ACHN (cell line): ENCODE data around the gene TP63.
"Not testable (repeated sequence)": the region's sequence is repeated elsewhere in the genome, so short reads cannot be mapped to it uniquely, and the experiment has no call there.

Source experiments
- DNase-seq: peaks from one replicate; pipeline ENCODE4 v3.0.0-alpha.2; 2015
- in situ Hi-C: cut with HindIII; loops from 2 replicates; pipeline ENCODE4 v1.10.0; 2017; ENCODE audit warnings: low sequenced_read_pairs, low pct_ligation_motif_present, low pct_unique_long_range_greater_than_20kb

Gene TP63

GRCh38 chr3:189631373-189631408 lies at the start of gene TP63:
Gene TP63 (plus strand): TSS chr3:189631389. CDS start chr3:189631516, 127 bp downstream.
- DNase-seq = no peak

DNA sequence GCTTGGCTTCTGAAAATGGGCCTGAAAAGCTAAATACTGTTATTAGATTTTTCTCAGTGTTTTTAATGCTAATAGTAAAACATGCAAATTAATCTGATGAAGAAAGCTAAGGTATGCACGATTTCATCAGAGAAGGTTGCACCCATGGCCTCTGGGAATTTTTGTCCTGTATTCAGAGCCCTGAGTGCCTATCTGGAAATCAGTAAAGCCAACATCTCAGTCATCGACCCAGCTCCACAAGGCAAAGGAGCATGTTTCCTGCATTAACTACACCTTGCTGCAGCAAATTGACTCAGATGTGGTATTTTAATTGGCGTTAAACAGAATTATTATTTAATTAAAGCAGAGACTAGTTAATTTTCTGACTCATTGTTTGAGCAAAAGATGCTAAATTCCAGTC lies 49.0 kb upstream of the TP63 start:
- DNase-seq = no peak
- in situ Hi-C loops = no loop called here

More at GRCh38 chr3:189631373-189631408, at the start of gene TP63:
- in situ Hi-C loops = no loop called here

- in situ Hi-C loops = no loop called here
- no peak for DNase-seq
Observed at GRCh38 chr3:189584645-189585044, 46.5 kb upstream of the TP63 start.

DNA sequence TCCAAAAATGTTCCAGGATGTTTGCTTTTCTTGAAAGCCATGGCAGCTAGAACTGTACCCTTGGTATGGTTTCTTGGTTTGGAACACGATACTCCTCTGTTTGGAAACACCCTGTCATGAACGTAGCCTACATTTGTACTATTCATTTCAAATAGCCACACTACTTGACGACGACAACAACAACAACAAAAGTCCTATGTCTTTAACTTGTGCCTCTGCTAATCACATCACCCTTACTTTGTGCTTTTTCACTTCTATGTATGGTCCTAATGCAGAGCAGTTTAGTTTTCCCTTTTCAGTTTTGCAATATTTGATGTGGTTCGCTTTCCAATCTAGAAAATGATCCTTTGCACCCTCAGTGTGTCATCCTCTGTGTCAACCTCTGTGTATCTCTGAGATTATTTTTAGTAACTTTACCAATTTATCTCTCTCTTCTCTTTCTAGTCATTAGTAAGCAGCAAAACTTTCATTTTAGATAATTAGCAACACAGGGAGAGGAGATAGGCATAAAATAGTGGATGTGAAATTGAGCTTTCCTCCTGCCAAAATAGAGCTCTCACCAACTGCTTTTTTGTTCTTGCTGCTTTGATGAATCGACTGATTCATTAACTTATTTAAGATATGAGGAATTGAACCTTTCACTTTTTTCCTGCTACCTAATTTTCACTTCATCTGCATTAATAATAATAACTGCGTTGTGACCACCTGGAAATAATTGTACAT lies 44.1 kb upstream of the TP63 start:
- in situ Hi-C loops = no loop called here
- no peak for DNase-seq

DNA sequence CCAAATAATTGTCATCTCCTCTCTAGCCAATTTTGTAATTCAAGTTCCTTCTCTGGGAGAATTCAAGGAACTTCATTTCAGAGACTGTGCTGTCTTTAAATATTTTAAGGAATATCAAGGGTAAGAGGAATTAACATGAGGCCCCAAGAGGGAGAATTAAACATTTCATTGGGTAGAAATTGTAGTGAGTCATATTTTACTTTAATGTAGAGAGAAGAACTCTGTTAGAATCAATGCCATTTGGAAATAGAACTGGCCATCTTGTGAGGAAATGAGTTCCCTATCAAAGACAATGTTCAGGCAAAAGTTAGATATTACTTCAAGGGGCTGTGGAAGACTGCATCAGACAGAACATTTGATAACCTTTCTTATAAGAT lies 43.5 kb upstream of the TP63 start:
- in situ Hi-C loops = no loop called here

GRCh38 chr3:189588070-189588469 lies 43.1 kb upstream of the TP63 start:
- in situ Hi-C loops = no loop called here
- no peak for DNase-seq

More for the DNA sequence above, 43.5 kb upstream of the TP63 start:
- no peak for DNase-seq

DNA sequence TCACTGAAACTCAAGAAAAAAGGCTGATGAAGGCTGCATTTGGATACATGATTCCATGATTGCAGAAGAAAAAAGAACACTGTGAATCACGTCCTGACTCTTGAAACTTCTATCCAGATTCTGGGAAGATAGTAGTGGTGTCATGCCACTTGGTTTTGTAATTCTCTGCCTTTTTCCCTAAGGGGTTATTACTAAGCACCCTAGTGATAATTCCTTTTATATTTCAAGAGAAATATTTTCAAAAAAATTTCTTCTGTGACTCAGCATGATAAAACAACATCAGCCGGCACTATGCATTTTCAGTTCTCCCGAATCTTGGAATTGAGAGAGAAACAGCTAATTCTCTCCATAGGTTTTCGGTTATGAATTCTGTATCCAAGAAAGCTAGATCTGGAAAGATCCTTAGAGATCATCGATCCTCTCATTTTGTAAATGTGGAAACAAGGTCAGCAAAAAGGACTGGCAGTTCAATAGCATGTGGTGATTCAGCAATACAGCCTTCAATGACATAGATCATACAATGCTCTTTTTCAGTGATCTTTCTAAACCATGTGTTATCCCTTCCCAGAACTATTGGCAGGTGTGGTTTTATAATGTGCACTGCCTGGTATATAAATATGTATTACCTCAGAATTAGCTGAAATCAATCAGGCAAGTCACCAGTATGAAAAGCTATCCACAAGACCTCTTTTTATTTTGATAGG lies 42.6 kb upstream of the TP63 start:
- in situ Hi-C loops = no loop called here
- no peak for DNase-seq

DNA sequence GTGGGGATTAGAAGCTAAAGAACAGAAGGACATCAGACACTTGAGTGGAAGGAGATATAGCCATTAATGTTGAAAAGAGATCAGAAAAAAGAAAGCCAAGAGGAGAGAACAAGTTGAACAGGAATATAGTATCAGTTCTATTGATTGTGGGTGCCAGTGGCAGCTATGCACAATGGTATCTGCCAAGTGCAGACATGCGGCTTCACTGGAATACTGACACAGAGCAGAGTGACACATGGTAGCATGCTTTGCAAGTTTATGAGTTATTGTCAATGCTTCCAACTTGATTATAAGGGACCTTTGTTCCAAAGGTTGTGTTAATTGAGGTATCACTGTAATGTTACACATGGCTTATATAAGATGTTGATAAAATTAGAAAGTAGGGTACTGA lies 42.0 kb upstream of the TP63 start:
- in situ Hi-C loops = no loop called here
- DNase-seq = no peak

- no peak for DNase-seq
- in situ Hi-C loops = no loop called here
Observed at GRCh38 chr3:189590223-189590622, 41.0 kb upstream of the TP63 start.

GRCh38 chr3:189593581-189593980 lies 37.6 kb upstream of the TP63 start:
- no peak for DNase-seq
- in situ Hi-C loops = no loop called here

GRCh38 chr3:189596078-189596979 lies 34.9 kb upstream of the TP63 start:
- in situ Hi-C loops, DNase-seq: not testable (repeated sequence)

DNA sequence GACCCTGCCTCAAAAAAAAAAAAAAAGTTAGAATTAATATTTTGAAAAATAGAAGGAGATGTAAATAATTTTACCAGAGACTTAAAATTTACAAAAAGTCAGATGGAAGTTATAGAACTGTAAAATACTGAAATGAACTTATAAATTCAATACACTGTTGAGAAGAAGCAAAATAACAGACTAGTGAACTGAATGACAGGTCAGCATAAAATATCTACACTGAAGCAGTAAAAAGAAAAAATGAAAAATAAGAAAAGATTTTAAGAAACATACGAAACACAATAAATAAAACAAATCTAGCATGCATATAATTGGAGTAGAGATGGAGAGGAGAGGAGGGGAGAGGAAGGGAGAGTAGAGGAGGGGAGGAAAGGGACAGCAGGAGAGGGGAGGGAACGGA lies 33.3 kb upstream of the TP63 start:
- in situ Hi-C loops = no loop called here
- DNase-seq = no peak

- DNase-seq = no peak
- in situ Hi-C loops = no loop called here
Observed at GRCh38 chr3:189598530-189599225, 32.5 kb upstream of the TP63 start.

DNA sequence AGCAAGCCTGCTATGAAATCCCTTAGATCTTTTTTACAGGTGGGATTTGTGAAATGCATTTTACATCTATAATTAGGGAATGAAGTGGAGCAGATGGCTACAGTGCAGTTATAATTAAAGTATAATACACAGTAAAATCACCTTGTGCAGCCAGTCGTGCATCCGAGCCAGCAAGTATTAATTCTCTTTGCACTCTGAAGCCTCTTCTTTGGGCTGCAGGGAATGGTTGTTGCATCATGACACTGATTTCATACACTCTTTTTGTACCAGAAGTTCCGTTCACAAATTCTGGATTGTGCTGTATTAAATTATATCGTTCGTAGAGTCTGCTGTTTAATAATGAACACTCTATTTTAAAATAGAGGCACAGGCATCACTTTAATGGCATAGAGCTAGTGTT lies 28.7 kb upstream of the TP63 start:
- in situ Hi-C loops = no loop called here
- DNase-seq = no peak

- DNase-seq = no peak
- in situ Hi-C loops = no loop called here
Observed at GRCh38 chr3:189605717-189606116, 25.5 kb upstream of the TP63 start.

DNA sequence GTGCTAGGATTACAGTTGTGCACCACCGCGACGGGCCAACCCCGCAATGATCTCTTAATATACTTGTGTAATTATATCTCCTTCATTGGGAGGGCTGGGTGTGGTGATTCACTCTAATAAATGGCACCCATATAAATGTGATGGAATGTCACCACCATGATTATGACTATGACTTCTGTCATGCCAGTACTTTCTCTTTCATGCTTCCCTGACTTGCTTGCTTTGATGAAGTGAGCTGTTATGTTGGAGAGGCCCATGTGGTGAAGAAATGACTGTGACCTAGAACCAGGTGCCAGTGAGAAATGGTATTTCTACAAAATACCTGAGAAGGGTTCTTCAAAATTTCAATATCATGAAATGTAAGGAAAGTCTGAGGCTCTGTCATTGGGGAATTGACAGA lies 24.4 kb upstream of the TP63 start:
- in situ Hi-C loops = no loop called here
- no peak for DNase-seq

DNA sequence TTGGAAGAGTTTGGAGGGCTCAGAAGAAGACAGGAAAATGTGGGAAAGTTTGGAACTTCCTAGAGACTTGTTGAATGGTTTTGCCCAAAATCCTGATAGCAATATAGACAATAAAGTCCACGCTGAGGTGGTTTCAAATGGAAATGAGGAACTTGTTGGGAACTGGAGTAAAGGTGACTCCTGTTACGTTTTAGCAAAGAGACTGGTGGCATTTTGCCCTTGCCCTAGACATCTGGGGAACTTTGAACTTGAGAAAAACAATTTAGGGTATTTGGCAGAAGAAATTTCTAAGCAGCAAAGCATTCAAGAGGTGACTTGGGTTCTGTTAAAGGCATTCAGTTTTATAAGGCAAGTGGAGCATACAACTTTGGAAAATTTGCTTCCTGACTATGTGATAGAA lies 18.5 kb upstream of the TP63 start:
- DNase-seq, in situ Hi-C loops: not testable (repeated sequence)

DNA sequence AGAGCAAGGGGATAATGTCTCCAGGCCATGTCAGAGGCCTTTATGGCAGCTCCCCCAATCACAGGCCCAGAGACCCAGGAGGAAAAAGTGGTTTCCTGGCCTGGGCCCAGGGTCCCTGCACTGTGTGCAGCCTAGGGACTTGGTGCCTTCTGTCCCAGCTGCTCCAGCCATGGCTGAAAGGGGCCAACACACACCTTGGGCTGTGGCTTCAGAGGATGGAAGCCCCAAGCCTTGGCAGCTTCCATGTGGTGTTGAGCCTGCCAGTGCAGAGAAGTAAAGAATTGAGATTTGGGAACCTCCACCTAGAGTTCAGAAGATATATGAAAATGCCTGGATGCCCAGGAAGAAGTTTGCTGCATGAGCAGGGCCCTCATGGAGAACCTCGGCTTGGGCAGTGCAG lies 18.1 kb upstream of the TP63 start:
- in situ Hi-C loops = no loop called here
- DNase-seq = no peak

GRCh38 chr3:189621948-189622603 lies 9.1 kb upstream of the TP63 start:
- no peak for DNase-seq
- in situ Hi-C loops = no loop called here
